Transverse colon (tissue), 4 donors: ENCODE data around the gene SUFU. TPM values are rescaled to one million over a fixed set of nuclear protein-coding genes. Genes with fewer than 3 reads are reported as not detected.

Experiments used
- DNase-seq: peaks from one replicate; pipeline ENCODE4 v3.0.0-alpha.2; 2019
- H3K27ac ChIP-seq, 4 donors: fragments of 200-600 bp; sonication (generic); 2 replicates each; pipeline ENCODE4 v1.5.1; 2016 to 2018; ENCODE audit warnings: inconsistent platforms in 4 of 4
- H3K27me3 ChIP-seq: fragments of 200-600 bp; sonication (generic); 2 replicates; pipeline ENCODE4 v1.5.1; 2017; ENCODE audit warnings: inconsistent platforms
- H3K36me3 ChIP-seq, 4 donors: fragments of 200-600 bp; sonication (generic); 2 replicates each; pipeline ENCODE4 v1.5.1; 2017 to 2019; ENCODE audit warnings: inconsistent platforms in 4 of 4
- H3K4me1 ChIP-seq, 4 donors: fragments of 200-600 bp; sonication (generic); 2 replicates each; pipeline ENCODE4 v1.5.1; 2017 to 2020; ENCODE audit warnings: inconsistent platforms in 4 of 4
- H3K4me3 ChIP-seq, 4 donors: fragments of 200-600 bp; sonication (generic); 1 replicate in 1 of 4; 2 replicates in 3 of 4; pipeline versions ENCODE4 v1.5.1 to v1.6.1; 2017 to 2019; ENCODE audit warnings: inconsistent platforms in 4 of 4
- H3K9me3 ChIP-seq, 2 donors: fragments of 200-600 bp; sonication (generic); 2 replicates each; pipeline ENCODE4 v1.5.1; 2017 to 2019; ENCODE audit warnings: inconsistent platforms in 2 of 2
- EP300 ChIP-seq: sonication (generic); formaldehyde crosslinking; IDR thresholded peaks from one replicate; pipeline ENCODE4 v1.6.1; 2017; ENCODE audit warnings: antibody characterized with exemption, low read depth
- POLR2A ChIP-seq: fragments of 450-650 bp; IDR thresholded peaks from one replicate; pipeline ENCODE4 v1.6.1; 2016; ENCODE audit warnings: antibody characterized with exemption, mild to moderate bottlenecking, moderate library complexity
- POLR2AphosphoS5 ChIP-seq, 3 donors: sonication (generic); formaldehyde crosslinking; IDR thresholded peaks; one replicate each; pipeline ENCODE4 v1.6.1; 2016; ENCODE audit warnings: antibody characterized with exemption in 3 of 3
- WGBS, 2 donors: methylation state at CpG; one replicate each; pipeline ENCODE4 v1.1.5; 2018; ENCODE audit warnings: low coverage in 1 of 2; 5-methylcytosine and 5-hydroxymethylcytosine counted together
- in situ Hi-C, 4 donors: fragments of 200-750 bp; cut with MboI; loops; one replicate each; pipeline versions ENCODE4 v1.15.0 to v1.15.1; 2017; ENCODE audit warnings: low sequenced_read_pairs in 3 of 4, low pct_ligation_motif_present in 1 of 4, low pct_unique_long_range_greater_than_20kb in 1 of 4
- intact Hi-C: fragments of 100-400 bp; cut with DNase I; formaldehyde crosslinking; loops from one replicate; pipeline ENCODE4 v1.15.1; 2023; ENCODE audit warnings: low total_unique reads
- total RNA-seq, 4 donors: library from RNA; depleted of rRNA; stranded (reverse); fragments of >200 nt; gene quantifications; one replicate each; pipeline ENCODE4 v1.1.0, GENCODE V29; 2016
- TF ChIP-seq, protein P1 (sequence below), 5 experiments: fragments of 200-600 bp in 3 of 5; fragments of 450-650 bp in 2 of 5; sonication (generic) in 3 of 5; IDR thresholded peaks; 1 replicate in 2 of 5; 2 replicates in 3 of 5; pipeline ENCODE4 v1.5.1; 2016 to 2017; ENCODE audit warnings: antibody characterized with exemption in 5 of 5, inconsistent platforms in 3 of 5, mild to moderate bottlenecking in 2 of 5, moderate library complexity in 1 of 5

SUFU gene
- total RNA-seq, 4 donors from 2014 or later: 5.4 to 13.8 (median 6.6) TPM

DNA sequence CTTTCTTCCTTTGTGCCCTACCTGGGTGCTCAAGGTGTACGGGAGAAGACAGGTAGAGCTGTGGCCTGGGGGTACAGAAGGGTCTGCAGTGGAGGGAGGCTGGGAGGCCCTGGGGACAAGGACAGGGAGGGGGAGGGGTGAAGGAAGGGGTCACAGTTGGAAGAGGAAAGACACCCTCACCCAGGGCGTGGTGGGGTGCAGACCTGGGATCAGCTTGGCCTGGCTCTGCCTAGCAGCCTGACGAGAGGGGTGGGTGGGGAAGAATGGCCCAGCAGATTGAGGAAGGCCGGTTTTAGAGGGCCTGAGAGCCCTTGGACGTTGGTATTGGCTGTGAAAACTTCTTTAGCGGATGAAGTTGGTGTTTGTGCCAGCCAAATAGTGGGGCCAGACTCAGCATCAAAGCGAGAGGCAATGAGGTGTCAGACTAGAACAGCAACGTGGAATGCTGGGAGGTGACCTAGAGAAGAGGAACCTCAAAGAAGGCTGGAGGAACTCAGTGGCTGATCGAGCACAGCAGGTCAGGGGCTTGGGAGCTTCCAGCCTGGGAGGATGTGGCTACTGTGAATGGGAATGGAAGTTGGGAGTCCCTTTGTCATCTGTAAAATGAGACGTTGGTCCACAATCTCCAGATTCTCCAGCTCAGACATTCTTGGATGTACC, 122.4 kb downstream of the SUFU start:
- H3K27me3 ChIP-seq: no peaks in the 10 kb centered on the region
- intact Hi-C loops (no loop called here), in situ Hi-C loops (no loop called here)
- H3K4me3 ChIP-seq: no peak overlapping the region
- peaks cover 26 to 56% (median 43%) of the 10 kb centered on the region in 4 donors for H3K4me1 ChIP-seq
- TF ChIP-seq EP300: no peak
- TF ChIP-seq, protein P1, sequence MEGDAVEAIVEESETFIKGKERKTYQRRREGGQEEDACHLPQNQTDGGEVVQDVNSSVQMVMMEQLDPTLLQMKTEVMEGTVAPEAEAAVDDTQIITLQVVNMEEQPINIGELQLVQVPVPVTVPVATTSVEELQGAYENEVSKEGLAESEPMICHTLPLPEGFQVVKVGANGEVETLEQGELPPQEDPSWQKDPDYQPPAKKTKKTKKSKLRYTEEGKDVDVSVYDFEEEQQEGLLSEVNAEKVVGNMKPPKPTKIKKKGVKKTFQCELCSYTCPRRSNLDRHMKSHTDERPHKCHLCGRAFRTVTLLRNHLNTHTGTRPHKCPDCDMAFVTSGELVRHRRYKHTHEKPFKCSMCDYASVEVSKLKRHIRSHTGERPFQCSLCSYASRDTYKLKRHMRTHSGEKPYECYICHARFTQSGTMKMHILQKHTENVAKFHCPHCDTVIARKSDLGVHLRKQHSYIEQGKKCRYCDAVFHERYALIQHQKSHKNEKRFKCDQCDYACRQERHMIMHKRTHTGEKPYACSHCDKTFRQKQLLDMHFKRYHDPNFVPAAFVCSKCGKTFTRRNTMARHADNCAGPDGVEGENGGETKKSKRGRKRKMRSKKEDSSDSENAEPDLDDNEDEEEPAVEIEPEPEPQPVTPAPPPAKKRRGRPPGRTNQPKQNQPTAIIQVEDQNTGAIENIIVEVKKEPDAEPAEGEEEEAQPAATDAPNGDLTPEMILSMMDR (IDR thresholded peaks at IDR 0.05): no peak
- no peak for TF ChIP-seq POLR2A
- no peak for TF ChIP-seq POLR2AphosphoS5 (IDR thresholded peaks at IDR 0.05)
- DNase-seq: no peak
- 88 to 90% methylated on average over 5 to 10 of the region's 10 CpGs for WGBS, 2 donors
- no peaks in the 10 kb centered on the region for H3K9me3 ChIP-seq
- peak overlapping the region; percentile 82 to 93 (median 87) for H3K27ac ChIP-seq
- H3K36me3 ChIP-seq: no peaks in the 10 kb centered on the region

GRCh38 chr10:102627291-102627735, 123.5 kb downstream of the SUFU start:
- Histone ChIP-seq H3K4me3 (no peak overlapping the region), H3K4me1 (peaks cover 26 to 52% (median 41%) of the 10 kb centered on the region in 4 donors), H3K36me3 (no peaks in the 10 kb centered on the region), H3K9me3 (no peaks in the 10 kb centered on the region), H3K27me3 (no peaks in the 10 kb centered on the region), H3K27ac (peak overlapping the region; percentile 82 to 93 (median 87))
- no peak for DNase-seq
- intact Hi-C loops: no loop called here
- 76% methylated on average over 12 of the region's 12 CpGs; no CpG with 5 or more reads in 1 of the 2 donors for WGBS, 2 donors
- TF ChIP-seq POLR2A (no peak), POLR2AphosphoS5 (IDR thresholded peaks at IDR 0.05) (no peak), EP300 (no peak)
- TF ChIP-seq, protein P1 (IDR thresholded peaks at IDR 0.05): no peak
- in situ Hi-C loops: no loop called here

DNA sequence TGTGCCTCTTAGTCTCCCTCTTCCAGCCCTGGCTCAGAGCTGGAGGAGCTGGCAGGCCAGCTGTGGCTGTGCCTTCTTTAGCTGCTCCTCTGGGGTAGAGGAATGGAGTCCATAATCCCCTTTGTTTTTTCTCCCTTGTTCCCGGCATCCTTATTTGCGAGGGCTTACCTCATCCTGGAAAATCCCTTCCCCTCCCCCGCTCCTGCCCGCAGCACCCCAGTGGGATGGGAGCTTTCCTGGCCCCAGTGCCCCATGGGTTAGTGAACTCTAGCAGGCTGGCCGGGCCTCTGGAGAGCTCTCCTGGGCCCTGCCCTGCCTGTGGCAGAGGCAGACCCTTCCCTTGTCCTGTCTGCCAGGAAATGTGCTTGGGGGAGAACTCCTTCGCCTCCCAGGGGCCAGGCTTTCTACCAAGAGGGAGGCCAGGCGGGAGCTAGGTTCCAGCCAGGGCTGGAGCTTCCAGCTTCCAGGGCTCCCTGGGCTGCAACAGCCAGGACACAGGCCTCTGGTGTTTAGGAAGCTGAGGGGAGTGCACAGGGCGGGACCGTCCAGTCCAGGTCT, 124.0 kb downstream of the SUFU start:
- no peak for DNase-seq
- H3K36me3 ChIP-seq: no peaks in the 10 kb centered on the region
- intact Hi-C loops (no loop called here), in situ Hi-C loops (no loop called here)
- WGBS, 2 donors: 45% methylated on average over 7 of the region's 9 CpGs; no CpG with 5 or more reads in 1 of the 2 donors
- H3K4me1 ChIP-seq: peaks cover 31 to 57% (median 45%) of the 10 kb centered on the region in 4 donors
- TF ChIP-seq POLR2A: no peak
- TF ChIP-seq, protein P1 (IDR thresholded peaks at IDR 0.05): no peak
- no peak for TF ChIP-seq POLR2AphosphoS5 (IDR thresholded peaks at IDR 0.05)
- TF ChIP-seq EP300: no peak
- no peak overlapping the region for H3K4me3 ChIP-seq
- H3K27ac ChIP-seq: peak overlapping the region; percentile 82 to 93 (median 87)
- H3K27me3 ChIP-seq: no peaks in the 10 kb centered on the region
- H3K9me3 ChIP-seq: no peaks in the 10 kb centered on the region

- Histone ChIP-seq H3K9me3 (no peaks in the 10 kb centered on the region), H3K27me3 (no peaks in the 10 kb centered on the region), H3K27ac (peak overlapping the region; percentile 82 to 93 (median 87)), H3K4me3 (no peak overlapping the region), H3K36me3 (no peaks in the 10 kb centered on the region), H3K4me1 (peaks cover 37 to 64% (median 49%) of the 10 kb centered on the region in 4 donors)
- intact Hi-C loops (no loop called here), in situ Hi-C loops (no loop called here)
- no peak for TF ChIP-seq POLR2A
- no peak for TF ChIP-seq POLR2AphosphoS5 (IDR thresholded peaks at IDR 0.05)
- TF ChIP-seq, protein P1 (IDR thresholded peaks at IDR 0.05): no peak
- no peak for TF ChIP-seq EP300
- 73% methylated on average over 11 of the region's 11 CpGs; no CpG with 5 or more reads in 1 of the 2 donors for WGBS, 2 donors
- no peak for DNase-seq
Observed at GRCh38 chr10:102628451-102628911, 124.7 kb downstream of the SUFU start.
